HG02885 (cell line): ENCODE measurements around the gene SLC24A3.

Experiments used
- ATAC-seq: cut with Tn5 transposase; IDR thresholded peaks from one replicate; pipeline ENCODE4 v1.9.1; 2021; ENCODE audit warnings: mild to moderate bottlenecking; ENCODE audit not compliant: unreplicated experiment, poor library complexity

Gene SLC24A3

GRCh38 chr20:19298652-19299051, 86.2 kb downstream of the SLC24A3 start:
- no peak for ATAC-seq

GRCh38 chr20:19300395-19300794, 88.0 kb downstream of the SLC24A3 start:
- ATAC-seq = no peak

- ATAC-seq = no peak
Measured at GRCh38 chr20:19301142-19301541, 88.7 kb downstream of the SLC24A3 start.

GRCh38 chr20:19301843-19302242, 89.4 kb downstream of the SLC24A3 start:
- ATAC-seq = no peak

- ATAC-seq = no peak
Measured at GRCh38 chr20:19302714-19303113, 90.3 kb downstream of the SLC24A3 start.

- ATAC-seq = no peak
Measured at GRCh38 chr20:19304389-19304788, 91.9 kb downstream of the SLC24A3 start.

- no peak for ATAC-seq
Measured at GRCh38 chr20:19304886-19305415, 92.5 kb downstream of the SLC24A3 start.

GRCh38 chr20:19308146-19308545, 95.7 kb downstream of the SLC24A3 start:
- ATAC-seq = no peak

GRCh38 chr20:19310541-19310940, 98.1 kb downstream of the SLC24A3 start:
- no peak for ATAC-seq

- ATAC-seq = no peak
Measured at GRCh38 chr20:19313342-19314069, 101.1 kb downstream of the SLC24A3 start.

- no peak for ATAC-seq
Measured at GRCh38 chr20:19314621-19315020, 102.2 kb downstream of the SLC24A3 start.

- ATAC-seq = peak; percentile 49
Measured at GRCh38 chr20:19317237-19318069, 105.0 kb downstream of the SLC24A3 start.

GRCh38 chr20:19318610-19319009, 106.2 kb downstream of the SLC24A3 start:
- ATAC-seq = no peak

- no peak for ATAC-seq
Measured at GRCh38 chr20:19320005-19320404, 107.6 kb downstream of the SLC24A3 start.

GRCh38 chr20:19321176-19321575, 108.7 kb downstream of the SLC24A3 start:
- ATAC-seq = no peak

GRCh38 chr20:19322061-19322985, 109.9 kb downstream of the SLC24A3 start:
- no peak for ATAC-seq

- no peak for ATAC-seq
Measured at GRCh38 chr20:19327401-19327800, 115.0 kb downstream of the SLC24A3 start.

- no peak for ATAC-seq
Measured at GRCh38 chr20:19328676-19329075, 116.2 kb downstream of the SLC24A3 start.

GRCh38 chr20:19330038-19330437, 117.6 kb downstream of the SLC24A3 start:
- ATAC-seq = no peak

- no peak for ATAC-seq
Measured at GRCh38 chr20:19330731-19331130, 118.3 kb downstream of the SLC24A3 start.
